Urothelium cell line (cell line): ENCODE data around the gene FAM217B.

ENCODE experiments used
- DNase-seq: peaks from one replicate; pipeline ENCODE4 v3.0.0; 2011; ENCODE audit warnings: low spot score, mixed read lengths
- FAIRE-seq: peaks from 2 replicates; lab custom pipeline; 2011; peaks lifted over from hg19 to GRCh38; lab: Jason Lieb, UNC

FAM217B gene

DNA sequence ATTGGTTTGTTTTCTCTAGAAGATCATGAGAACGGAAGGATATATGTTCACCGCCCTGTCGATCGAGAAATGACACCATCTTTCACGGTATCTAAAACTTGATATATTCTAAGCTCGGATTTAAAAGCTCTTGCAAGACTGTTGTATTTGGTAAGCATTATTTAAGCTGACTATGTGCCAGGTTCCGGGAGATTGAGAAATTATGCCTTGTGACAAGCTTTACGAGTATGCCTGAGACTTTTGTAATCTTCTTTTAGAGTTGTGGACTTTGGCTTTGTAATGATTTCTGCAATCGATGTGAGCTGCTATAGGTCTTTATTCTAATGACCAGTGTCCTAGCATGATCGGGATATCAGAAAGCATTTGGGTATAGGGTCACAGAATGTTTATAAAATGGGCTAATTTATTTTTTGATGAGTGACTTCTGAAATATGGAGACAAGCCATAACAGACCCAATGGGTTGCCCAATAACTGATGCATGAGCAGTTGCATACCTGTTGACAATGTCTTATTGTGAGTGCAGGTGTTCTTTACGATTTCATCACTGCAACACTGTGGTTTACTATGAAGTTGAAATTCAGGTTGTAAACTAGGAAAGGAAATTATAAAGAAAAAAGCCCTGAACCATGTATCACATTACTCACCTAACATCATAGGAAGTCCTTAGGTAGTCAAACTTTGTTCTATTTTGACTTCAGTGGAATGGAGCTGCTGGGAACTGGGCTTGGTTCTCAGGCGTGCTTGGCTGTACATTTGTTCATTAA, 32.0 kb downstream of the FAM217B start:
- FAIRE-seq (no peak), DNase-seq (no peak)

DNA sequence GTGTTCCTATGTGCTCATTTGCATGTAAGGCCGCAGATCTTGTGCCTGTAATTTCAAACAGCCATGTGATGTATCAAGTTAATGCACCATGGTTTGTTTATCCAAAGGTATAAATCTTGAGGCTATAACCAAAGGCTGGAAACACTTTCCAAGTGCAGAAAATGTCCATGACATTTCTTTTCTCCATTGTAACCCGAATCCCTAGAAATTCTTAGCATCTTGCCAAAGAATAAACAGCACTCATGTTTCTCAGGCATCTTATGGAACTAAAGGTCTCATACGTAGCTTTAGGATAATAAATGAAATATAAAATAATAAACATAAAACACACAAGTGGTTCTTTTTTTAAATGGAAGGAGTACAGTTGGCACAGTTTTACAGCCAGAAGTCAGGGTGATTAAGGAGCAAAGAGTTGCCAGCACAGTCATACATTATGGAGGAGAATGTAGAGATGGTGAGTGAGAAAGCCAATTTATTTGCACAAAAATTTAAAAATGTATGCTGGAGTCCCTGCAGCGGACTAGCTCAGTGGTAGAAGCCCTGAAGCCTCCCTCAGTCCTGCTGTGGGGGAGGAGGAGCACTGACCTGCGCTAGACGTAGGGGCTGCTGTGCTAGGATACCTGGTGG, 36.1 kb downstream of the FAM217B start:
- no peak for DNase-seq
- FAIRE-seq: no peak

DNA sequence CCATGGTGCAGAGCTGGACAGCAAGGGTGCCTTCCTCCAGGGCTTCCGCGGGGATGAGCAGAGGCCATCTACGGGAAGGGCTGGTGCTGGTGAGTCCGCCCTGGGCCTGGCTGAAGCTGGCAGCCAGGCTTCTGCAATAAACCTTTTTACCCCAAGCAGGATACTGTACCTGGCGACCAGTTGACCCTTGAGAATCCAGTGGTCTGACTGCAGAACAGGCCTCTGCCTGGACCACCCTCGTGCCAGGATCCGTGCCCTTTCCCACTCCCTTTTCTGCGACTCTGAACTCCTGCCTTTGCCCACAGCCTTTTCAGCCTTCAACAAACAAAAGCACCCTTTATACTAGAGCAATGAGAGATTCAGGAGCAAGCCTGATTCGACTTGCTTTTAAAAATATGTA, 36.9 kb downstream of the FAM217B start:
- FAIRE-seq (no peak), DNase-seq (no peak)

DNA sequence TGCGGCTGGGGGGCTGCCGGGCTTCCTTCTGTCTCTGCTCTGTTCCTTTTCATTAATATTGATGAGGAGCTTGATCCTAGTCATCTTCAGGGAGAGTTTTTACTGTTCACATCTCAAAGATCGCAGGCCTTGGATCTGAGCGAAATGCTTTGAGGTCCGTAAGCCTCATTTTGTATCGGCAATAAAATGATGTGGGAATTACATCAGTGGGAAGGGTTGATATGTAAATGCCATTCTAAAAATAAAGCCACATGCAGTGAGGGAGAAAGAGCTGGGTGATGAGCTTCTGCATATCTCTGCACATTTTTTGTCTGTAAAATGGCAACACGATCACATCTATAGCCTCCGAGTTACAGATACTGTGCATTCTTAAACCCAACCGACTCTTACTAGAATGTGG, 42.9 kb downstream of the FAM217B start:
- FAIRE-seq (no peak), DNase-seq (no peak)

DNA sequence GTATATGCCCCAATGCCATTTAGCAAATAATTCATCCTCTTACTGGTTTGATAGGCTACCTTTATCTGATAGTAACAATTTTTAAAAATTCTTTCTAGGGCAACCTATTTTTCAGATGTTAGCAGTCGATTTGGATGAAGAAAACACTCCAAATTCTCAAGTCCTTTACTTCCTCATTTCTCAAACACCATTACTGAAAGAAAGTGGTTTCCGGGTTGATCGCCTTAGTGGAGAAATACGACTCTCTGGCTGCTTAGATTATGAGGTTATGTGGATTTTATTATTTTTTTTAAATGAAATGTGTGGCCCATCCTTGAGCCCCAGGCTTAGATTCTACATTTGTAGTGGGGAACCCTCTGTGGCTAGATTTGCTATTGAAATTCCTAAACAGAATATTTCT, 44.4 kb downstream of the FAM217B start:
- DNase-seq (no peak), FAIRE-seq (no peak)

DNA sequence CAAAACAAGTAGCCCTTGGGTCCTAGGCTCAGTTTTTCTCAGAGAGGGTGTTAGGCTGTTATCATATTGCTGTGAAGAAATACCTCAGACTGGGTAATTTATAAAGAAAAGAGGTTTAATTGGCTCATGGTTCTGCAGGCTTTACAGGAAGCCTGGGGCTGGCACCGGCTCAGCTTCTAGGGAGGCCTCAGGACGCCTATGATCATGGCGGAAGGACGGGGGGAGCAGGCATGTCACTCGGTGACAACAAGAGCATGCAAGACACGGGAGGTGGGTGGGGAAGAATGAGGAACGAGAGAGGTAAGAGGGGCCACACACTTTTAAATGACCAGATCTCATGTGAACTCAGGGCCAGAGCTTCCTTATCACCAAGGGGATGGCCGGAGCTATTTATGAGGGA, 45.0 kb downstream of the FAM217B start:
- DNase-seq (no peak), FAIRE-seq (no peak)

DNA sequence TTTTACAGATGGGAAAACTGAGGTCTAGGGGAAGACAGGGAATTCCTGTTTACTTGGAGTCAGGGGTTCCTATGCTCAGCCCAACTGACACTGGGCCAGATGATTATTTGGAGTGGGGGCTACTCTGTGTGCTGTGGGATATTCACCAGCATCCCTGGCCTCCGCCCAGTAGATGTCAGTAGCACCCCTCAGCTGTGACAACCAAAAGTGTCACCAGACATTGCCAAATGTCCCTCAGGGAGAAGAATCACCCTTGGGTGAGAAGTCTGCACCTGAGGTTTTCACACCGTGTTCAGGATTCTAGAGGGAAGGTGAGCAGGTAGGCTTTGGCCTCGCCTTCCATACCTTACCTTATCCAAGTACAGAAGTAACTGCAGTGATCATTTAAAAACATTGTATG, 45.7 kb downstream of the FAM217B start:
- no peak for FAIRE-seq

DNA sequence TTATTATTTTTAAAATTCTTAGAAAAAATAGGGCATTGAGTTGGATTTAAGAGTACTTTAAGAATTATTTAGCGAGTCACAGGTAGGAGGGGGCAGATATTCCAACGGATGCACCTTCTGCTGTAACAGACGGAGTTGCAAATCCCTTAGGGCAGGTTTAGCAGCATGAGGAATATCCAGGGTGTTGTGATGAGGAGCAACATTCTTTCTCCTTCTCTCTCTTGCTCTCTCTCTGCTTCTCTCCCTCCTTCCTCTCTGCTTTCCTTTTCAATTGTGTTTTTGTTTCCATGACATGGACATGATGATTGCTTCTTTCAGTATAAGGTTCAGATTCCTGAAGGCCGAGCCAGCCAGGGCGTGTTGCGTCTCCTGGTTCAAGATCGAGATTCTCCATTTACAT, 46.9 kb downstream of the FAM217B start:
- FAIRE-seq: no peak

More for the DNA sequence above, 45.7 kb downstream of the FAM217B start:
- peak; percentile 9 for DNase-seq

DNA sequence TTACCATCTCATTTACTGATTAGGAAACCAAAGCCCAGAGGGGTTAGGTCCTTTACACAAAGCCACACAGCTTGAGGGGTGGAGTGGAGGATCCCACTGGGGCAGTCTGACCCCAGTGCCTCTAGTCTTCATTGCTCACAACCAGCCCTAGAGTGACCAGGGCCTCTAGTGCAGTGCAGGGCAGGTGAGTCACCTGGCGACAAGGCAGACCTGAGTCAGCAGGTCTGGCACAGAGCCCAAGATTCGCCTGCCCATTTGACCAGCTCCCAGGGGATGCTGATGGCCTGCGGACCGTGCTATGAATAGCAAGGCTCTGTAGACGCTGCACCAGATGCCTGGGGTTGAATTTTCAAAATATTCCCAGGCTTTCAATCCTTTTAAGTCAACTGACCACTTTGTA, 48.0 kb downstream of the FAM217B start:
- FAIRE-seq (no peak), DNase-seq (peak; percentile 70)

More for the DNA sequence above, 46.9 kb downstream of the FAM217B start:
- DNase-seq: no peak

DNA sequence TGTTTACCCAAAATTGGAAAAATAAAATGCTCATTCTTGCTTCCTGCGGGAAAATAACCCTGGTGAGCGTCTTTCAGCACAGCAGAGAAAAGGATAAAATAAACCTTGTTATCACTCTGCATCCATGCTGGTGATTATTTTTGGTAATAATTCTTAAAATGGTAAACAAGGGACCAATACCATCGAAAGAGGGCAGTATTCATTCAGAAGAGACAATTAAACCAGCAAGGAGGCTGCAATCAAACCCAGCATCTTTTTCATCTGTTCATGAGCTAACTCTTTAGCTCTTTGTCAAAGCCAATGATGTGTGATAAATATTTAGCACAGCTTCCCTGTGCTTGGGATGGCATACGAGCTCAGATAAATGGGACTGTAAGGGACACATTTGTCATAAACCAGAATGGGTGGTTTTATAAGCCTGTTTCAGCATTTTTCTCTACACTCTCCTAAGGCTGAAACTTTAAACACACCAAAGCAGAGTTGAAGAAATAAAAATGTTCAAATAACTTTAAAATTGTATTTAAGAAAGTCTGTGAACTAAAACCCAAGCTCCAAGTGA, 52.4 kb downstream of the FAM217B start:
- peak; percentile 9 for DNase-seq
- no peak for FAIRE-seq

DNA sequence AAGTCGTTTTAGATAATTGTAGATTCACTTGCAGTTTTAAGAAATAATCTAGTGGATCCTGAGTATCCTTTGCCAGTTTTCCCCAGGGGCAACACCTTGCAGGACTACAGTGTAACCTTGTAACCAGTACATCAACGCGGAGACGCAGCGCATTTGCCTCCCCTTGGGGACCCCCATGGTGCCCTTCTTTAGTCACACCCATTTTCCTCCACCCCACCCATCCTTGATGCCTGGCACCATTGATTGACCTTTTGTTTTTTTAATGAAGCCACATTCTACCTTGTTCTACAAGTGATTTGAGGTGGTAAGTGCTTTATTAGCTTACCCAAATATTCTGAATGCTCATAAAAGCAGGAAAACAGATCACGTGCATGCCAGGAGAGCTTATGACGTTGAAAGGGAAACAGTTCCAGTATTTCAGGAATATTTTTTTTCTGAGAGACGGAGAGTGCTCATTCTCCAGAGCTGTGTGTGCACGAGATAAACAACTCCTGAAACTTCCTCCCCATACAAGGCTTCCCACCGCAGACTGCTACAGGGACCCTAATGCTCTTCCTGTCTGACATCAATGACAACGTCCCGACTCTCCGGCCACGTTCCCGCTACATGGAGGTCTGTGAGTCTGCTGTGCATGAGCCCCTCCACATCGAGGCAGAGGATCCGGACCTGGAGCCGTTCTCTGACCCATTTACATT, 53.7 kb downstream of the FAM217B start:
- no peak for DNase-seq
- FAIRE-seq: no peak

DNA sequence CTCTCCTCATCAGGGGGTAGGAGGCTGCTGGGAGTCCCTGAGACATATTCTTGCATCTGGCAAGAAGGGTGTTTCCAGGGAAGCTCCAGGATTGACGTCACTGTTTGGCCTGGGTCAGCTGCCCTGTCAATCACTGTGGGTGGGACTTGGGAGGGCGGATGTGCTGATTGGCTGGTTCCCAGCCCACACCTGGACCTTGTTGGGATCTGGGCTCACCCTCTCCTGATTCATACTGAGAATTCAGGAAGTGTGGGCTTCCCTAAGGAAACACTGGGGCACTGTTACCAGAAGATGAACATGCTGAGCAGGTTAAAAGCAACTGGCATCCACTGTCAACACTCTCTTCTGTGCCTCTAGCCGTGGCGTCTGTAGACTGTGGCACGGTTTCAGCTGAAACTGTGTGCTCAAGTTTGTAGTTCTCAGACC, 54.5 kb downstream of the FAM217B start:
- peak; percentile 11 for DNase-seq

DNA sequence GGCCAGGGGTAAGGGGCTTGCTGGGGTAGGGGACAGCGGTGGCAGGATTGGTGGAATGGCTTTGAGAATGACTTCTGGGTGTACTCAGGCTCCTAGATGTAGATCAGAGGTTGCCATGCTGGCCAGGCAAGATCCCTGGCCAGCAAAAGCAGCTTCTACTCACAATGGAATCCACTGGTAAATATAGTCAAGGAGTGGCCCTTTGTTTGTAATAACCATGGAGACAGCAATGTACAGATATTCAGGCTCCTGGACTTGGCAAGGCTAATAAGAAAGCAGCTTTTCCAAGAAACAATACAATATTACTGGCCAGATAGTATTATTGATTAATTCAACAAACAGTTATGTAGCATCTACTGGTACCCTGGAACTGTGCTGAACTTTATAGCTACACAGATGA, 55.9 kb downstream of the FAM217B start:
- FAIRE-seq: no peak
- no peak for DNase-seq

More for the DNA sequence above, 54.5 kb downstream of the FAM217B start:
- FAIRE-seq: no peak

DNA sequence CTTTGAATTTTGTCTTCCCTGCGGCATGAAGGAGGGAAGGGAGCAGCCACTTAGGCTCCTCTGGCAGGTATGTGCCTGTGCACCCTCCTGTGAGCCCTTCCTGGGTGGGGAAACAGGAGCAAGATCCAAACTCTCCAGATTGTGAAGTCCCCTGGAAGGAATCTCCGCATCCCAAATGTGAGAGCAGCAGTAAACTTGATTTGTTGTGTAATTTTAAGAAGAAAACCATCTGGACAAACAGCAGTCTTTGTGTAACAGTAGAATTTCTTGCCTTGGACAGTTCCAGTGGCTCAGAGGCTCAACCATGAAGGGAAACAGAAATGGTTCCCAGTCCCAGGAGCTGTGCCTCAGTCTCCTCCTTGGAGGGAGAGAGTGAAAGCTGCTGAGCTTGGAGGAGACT, 57.7 kb downstream of the FAM217B start:
- DNase-seq: no peak
- FAIRE-seq: no peak
